ENCODE measurements around the gene TANGO2.
"Not testable (repeated sequence)": the region's sequence is repeated elsewhere in the genome, so short reads cannot be mapped to it uniquely, and the experiment has no call there.

TANGO2 gene

DNA sequence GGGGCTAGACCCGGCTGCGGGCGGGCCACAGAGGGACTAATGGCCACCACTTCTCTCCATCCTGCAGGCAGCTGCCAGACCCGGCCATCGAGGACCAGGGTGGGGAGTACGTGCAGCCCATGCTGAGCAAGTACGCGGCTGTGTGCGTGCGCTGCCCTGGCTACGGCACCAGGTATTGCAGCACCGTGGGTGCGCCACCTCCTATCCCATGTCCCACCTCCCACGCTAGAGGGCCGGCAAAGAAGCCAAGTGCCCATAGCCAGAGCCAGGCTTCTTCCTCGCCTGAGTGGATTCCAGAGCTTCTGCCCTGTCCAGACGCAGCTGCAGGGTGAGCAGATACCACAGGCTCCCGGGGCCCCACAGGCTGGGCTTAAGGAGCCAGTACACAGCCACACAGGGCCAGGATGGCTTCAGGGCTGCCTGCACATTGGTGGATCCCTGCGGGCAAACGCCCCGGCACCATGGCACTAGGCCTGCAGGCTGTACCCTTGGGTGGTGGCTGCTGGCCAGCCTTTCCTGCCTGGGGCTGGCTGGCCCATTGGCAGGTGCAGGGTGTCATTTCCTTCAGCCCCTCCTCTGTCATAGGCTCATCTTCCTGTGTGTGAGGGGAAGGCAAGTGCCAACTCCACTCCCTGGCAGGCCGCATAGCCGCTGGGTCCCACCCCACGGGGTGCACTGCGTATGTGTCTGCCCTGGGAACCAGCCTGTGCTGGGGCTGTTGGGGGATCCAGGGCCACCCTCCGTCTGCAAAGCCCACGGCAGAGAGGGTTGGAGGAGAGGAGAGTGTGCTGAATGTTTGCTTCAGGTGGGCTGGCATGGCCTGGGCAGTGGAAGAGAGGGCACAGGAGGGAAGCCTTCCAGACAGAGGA is 42.6 kb downstream of the TANGO2 start:
- in situ Hi-C loops (cut with HindIII; ENCODE audit: low pct_ligation_motif_present, low sequenced_read_pairs) = no loop called here
- Histone ChIP-seq H3K36me3 (replicated peaks) (peaks cover 23% of the 10 kb centered on the region), H3K27me3 (replicated peaks) (no peaks in the 10 kb centered on the region), H3K27ac (no peak overlapping the region), H3K4me3 (ENCODE audit: low read depth, low read length) (no peak overlapping the region)
- DNase-seq = no peak
- TF ChIP-seq, protein P1, sequence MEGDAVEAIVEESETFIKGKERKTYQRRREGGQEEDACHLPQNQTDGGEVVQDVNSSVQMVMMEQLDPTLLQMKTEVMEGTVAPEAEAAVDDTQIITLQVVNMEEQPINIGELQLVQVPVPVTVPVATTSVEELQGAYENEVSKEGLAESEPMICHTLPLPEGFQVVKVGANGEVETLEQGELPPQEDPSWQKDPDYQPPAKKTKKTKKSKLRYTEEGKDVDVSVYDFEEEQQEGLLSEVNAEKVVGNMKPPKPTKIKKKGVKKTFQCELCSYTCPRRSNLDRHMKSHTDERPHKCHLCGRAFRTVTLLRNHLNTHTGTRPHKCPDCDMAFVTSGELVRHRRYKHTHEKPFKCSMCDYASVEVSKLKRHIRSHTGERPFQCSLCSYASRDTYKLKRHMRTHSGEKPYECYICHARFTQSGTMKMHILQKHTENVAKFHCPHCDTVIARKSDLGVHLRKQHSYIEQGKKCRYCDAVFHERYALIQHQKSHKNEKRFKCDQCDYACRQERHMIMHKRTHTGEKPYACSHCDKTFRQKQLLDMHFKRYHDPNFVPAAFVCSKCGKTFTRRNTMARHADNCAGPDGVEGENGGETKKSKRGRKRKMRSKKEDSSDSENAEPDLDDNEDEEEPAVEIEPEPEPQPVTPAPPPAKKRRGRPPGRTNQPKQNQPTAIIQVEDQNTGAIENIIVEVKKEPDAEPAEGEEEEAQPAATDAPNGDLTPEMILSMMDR (IDR thresholded peaks at IDR 0.05; ENCODE audit: low read depth, low read length, missing control alignments) = no peak

DNA sequence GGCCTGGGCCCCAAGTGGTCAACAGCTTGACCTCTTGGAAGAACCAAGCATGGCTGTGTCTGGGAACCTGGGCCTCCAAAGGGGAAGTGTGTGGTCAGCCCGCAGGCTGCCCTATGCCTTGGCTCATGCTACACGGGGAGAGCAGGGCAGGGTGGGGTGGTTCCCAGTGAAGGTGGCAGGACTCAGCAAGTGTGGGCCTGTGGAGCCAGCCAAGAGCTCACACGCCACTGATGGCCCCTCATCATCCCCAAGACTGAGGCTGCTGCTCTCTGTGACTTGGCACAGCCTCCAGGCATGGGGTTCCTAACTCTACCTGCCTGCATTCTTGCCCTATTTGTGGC is 43.2 kb downstream of the TANGO2 start:
- no peak overlapping the region for H3K27ac ChIP-seq
- TF ChIP-seq, protein P1 (IDR thresholded peaks at IDR 0.05; ENCODE audit: low read depth, low read length, missing control alignments) = no peak
- peaks cover 23% of the 10 kb centered on the region for H3K36me3 ChIP-seq (replicated peaks)
- in situ Hi-C loops (cut with HindIII; ENCODE audit: low pct_ligation_motif_present, low sequenced_read_pairs) = no loop called here
- H3K4me3 ChIP-seq (ENCODE audit: low read depth, low read length) = no peak overlapping the region
- DNase-seq = no peak
- no peaks in the 10 kb centered on the region for H3K27me3 ChIP-seq (replicated peaks)

DNA sequence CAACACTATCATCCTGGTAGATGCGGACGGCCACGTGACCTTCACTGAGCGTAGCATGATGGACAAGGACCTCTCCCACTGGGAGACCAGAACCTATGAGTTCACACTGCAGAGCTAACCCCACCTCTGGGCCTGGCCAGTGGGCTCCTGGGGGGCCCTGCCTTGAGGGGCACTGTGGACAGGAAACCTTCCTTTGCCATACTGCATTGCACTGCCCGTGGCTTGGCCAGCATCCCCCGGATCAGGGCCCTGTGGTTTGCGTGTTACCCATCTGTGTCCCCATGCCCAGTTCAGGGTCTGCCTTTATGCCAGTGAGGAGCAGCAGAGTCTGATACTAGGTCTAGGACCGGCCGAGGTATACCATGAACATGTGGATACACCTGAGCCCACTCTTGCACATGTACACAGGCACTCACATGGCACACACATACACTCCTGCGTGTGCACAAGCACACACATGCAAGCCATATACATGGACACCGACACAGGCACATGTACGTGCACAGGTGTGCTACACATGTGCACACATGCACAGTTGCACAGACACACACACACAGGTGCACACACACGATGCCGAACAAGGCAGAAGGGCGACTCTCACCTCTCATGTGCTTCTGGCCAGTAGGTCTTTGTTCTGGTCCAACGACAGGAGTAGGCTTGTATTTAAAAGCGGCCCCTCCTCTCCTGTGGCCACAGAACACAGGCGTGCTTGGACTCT is 43.8 kb downstream of the TANGO2 start:
- in situ Hi-C loops (cut with HindIII; ENCODE audit: low pct_ligation_motif_present, low sequenced_read_pairs) = no loop called here
- H3K27ac ChIP-seq = no peak overlapping the region
- no peak overlapping the region for H3K4me3 ChIP-seq (ENCODE audit: low read depth, low read length)
- peaks cover 23% of the 10 kb centered on the region for H3K36me3 ChIP-seq (replicated peaks)
- DNase-seq = no peak
- no peaks in the 10 kb centered on the region for H3K27me3 ChIP-seq (replicated peaks)
- TF ChIP-seq, protein P1 (IDR thresholded peaks at IDR 0.05; ENCODE audit: low read depth, low read length, missing control alignments) = no peak

DNA sequence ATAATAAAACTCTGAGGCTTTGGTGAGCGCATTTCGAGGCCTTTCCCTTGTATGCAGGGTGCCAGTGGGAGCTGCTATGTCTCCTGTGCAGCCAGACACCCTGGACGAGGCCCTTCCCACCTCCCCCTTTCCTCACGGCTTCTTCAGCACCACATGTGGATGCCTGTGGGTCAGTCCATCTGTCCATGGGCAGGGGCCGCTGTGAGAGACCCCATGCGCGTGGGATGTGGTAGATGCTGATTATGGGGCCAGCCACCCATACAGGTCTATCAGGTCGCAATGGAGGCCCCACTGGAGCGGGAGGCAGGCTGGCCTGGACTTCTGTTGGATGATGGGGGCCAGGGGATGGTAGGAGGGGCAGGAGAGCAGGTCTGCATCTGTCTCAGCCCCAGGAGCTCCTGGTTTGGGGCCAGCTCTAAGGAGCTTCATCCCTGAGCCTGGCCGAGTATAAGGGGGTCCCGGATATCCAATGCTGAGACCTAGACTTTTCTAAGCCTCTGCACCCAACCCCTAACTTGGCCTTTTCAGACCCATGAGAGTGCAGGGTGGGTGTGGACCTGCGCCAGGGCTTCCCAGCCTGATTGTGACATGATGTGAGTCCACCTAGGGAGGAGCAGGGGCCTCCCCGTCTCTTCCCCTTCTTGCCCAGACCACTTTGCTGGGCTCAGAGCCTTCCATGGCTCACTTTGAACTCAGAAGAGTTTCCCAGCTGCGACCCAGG is 45.1 kb downstream of the TANGO2 start:
- no peak overlapping the region for H3K27ac ChIP-seq
- no peak overlapping the region for H3K4me3 ChIP-seq (ENCODE audit: low read depth, low read length)
- no peaks in the 10 kb centered on the region for H3K27me3 ChIP-seq (replicated peaks)
- DNase-seq = no peak
- TF ChIP-seq, protein P1 (IDR thresholded peaks at IDR 0.05; ENCODE audit: low read depth, low read length, missing control alignments) = no peak
- in situ Hi-C loops (cut with HindIII; ENCODE audit: low pct_ligation_motif_present, low sequenced_read_pairs) = no loop called here
- H3K36me3 ChIP-seq (replicated peaks) = peaks cover 20% of the 10 kb centered on the region

DNA sequence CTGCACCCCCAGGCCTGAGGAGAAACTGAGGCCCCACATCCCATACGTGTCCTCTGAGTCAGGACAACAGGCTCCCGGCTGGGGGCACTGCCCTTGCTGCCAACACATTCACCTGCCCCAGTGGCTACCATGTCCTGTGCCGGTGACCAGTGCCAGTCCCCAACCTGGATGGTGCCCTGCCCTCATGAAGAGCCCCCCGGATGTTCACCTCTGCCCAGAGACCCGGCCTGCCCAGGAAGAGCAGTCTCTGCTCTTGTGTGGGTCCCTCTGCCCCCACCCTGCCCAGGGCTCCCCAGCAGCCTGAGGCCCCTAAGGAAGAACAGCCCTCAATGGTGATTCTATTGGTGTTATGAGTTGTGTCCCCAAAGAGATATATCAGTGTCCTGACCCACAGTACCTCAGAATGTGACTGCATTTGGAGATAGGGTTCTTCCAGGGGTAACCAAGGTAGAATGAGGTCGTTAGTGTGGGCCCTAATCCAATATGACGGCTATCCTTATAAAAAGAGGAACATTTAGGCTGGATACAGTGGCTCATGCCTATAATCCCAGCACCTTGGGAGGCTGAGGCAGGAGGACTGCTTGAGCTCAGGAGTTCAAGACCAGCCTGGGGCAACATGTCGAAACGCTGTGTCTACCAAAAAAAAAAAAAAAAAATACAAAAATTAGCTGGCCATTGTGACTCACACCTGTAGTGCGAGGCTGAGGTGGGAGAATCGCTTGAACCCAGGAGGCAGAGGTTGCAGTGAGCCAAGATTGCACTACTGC is 45.9 kb downstream of the TANGO2 start:
- TF ChIP-seq, protein P1 (IDR thresholded peaks at IDR 0.05; ENCODE audit: low read depth, low read length, missing control alignments) = no peak
- in situ Hi-C loops (cut with HindIII; ENCODE audit: low pct_ligation_motif_present, low sequenced_read_pairs) = no loop called here
- DNase-seq = no peak
- H3K27ac ChIP-seq = no peak overlapping the region
- no peaks in the 10 kb centered on the region for H3K27me3 ChIP-seq (replicated peaks)
- peaks cover 14% of the 10 kb centered on the region for H3K36me3 ChIP-seq (replicated peaks)
- H3K4me3 ChIP-seq (ENCODE audit: low read depth, low read length) = no peak overlapping the region

DNA sequence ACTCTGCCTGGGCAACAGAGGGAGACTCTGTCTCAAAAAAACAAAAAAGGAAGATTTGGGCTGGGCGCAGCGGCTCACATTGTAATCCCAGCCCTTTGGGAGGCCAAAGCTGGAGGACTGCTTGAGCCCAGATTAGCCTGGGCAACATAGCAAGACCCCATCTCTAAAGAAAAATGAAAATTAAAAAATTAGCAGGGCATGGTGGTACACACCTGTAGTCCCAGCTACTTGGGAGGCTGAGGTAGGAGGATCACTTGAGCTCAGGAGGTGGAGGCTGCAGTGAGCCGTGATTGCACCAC is 46.4 kb downstream of the TANGO2 start:
- H3K4me3 ChIP-seq (ENCODE audit: low read depth, low read length); H3K27me3 ChIP-seq (replicated peaks); DNase-seq; in situ Hi-C loops (cut with HindIII; ENCODE audit: low pct_ligation_motif_present, low sequenced_read_pairs); H3K27ac ChIP-seq: not testable (repeated sequence)
- peaks cover 14% of the 10 kb centered on the region for H3K36me3 ChIP-seq (replicated peaks)

Data from brain microvascular endothelial cell (primary cell).